Measurements from ENCODE around the gene GABRR3.
A peak's percentile ranks its signal among the peaks of the same experiment; 100 is the strongest.

The GABRR3 gene

DNA sequence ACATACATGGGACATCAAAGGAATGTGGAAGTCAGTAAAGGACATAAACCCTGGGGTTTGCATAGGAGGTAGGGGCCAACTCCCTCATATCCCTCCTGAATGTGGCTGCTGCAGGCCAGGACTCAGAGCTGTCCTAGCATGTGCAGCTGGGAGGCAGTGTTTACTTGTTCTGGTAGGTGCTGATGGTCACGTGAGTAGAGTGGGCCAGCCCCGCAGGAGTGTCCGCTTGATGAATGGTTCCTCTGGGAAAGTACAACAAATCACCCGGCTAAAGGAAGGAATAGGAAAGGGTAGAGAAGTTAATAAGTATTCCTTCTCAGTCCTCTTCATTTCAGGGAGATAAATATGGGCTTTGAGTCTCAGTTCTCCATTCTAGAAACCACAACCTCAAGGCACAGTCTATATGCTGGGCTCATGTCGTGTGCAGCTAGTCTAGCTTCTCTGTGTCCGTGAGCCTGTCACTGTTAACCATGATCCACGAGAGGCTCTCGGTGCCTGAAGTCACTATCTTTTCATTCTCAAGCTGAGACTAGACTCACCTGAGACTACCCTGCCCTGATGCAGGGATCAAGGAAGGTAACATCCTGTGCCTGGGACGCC is 80.8 kb downstream of the GABRR3 start:
- no peak for DNase-seq (ENCODE audit: low spot score)

DNA sequence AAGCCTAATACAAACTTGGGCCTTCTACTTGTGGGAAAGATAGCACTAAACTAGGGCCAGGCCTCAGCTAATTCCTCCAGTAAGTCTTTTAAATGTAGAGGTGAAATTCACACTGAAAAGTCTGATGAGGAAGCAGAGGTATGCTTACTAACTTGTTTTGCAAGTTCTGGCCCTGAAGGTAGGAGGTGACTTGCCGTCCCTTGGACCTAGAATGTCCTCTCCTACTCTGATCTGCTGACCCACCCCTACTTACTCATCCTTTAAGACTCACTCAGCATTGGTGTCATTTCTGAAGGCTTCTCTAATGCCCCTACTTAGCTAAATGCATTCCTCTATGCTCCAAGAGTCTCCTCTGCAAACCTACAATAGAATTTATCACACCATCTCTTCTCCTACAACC is 82.2 kb downstream of the GABRR3 start:
- no peak for DNase-seq (ENCODE audit: low spot score)

GRCh38 chr3:97952280-97952679 is 82.8 kb downstream of the GABRR3 start:
- DNase-seq (ENCODE audit: low spot score) = no peak

GRCh38 chr3:97950360-97950759 is 84.8 kb downstream of the GABRR3 start:
- DNase-seq (ENCODE audit: low spot score) = no peak

- DNase-seq (ENCODE audit: low spot score) = no peak
Observed at GRCh38 chr3:97949743-97950142, 85.4 kb downstream of the GABRR3 start.

DNA sequence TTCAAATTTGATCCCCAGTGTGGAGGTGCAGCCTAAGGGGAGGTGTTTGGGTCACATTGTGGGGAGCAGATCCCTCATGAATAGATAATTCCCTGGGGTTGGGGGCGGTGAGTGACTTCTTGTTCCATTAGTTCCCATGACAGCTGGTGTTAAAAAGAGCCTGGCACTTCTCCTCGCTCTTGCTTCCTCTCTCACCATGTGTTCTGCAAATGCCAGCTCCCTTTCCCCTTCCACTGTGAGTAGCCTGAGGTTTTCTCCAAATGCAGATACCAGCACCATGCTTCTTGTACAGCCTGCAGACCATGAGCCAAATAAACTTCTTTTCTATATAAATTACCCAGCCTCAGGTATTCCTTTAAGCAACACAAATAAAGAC is 86.0 kb downstream of the GABRR3 start:
- no peak for DNase-seq (ENCODE audit: low spot score)

DNA sequence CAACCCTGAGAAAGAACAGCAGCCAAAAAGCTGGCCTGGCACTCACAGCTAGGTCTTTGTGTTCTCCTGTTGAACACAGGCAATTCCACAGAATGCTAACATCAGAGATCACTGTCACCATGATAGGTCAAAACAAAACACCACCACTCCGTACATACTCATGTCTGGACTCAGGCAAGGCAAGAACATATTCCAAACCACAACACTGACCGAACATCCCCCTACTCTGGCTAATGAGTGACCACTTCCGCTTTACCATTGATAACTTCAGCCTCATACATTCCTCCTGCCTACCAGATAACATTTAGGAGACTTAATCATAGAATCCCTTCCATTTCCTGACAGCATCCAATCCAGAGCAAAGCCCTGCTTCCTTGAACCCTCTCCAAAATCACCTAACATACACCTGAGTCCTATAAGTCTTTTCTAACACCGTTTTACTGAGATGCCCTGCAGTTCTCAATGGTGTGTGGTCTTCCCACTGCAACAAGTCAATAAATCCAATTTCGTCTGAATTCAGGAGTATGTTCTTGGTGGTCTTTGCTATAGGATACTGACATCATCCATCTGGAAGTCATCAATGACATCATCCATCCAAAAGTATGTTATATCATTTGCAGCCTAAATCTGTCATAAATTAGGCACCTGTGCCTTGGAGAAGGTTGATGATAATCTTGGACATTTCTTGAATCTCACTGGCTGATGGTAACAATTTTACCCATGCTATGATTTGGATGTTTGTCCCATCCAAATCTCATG is 86.6 kb downstream of the GABRR3 start:
- no peak for DNase-seq (ENCODE audit: low spot score)

GRCh38 chr3:97942801-97943546 is 92.1 kb downstream of the GABRR3 start:
- DNase-seq (ENCODE audit: low spot score) = peak; percentile 56

DNA sequence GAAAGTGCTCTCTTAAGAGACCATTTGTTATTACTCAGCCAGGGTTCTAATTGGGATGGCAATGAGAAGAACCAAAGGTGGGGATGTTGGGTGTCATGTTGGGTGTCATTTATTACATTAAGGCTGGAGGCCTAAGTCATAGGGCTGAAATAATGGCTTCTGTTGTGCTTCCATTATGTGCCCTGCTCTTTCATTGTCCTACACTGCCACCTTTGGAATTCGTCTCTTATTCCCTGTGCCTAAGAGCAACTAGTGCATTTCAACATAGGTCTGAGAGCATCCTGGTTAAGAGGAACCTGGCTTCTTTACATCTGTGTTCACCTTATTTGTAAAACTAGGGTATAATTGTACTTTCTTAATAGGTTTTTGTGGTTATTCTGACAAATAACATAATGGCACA is 95.1 kb downstream of the GABRR3 start:
- DNase-seq (ENCODE audit: low spot score) = no peak

DNA sequence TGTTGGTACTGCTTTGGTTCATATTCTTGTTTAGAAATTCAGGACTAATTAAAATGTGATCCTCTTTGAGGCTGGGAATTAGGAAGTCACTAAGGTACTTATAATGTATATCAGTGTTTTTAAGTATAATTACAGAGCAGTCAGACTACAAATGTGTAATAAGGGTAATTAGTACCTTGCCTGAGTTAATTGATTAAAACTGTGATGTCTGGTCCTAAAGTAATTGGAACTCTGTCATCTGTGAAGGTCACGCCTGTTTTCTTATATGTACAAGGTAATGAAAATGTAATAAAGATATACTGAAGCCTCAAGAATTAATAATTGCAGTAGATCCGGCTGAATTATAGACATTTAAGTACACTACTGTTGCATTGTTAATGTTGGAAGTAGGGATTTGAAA is 95.7 kb downstream of the GABRR3 start:
- no peak for DNase-seq (ENCODE audit: low spot score)

DNA sequence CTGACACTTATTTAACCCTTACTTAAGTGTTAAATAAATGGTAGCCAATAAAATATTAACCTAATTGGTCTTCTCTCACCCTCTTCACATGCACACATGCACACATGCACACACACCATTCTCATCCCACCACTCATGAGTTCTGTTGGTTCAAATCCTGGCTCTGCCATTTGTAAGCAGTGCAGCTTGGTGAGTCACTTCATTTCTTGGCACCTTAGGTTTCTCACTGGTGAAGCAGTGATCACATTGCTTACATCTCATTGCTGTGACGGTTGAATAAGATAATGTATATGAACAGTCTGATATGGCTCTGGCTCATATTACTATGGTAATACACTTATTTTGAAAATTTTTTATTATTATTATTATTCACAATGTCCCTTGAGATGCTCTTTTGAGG is 96.7 kb downstream of the GABRR3 start:
- no peak for DNase-seq (ENCODE audit: low spot score)

DNA sequence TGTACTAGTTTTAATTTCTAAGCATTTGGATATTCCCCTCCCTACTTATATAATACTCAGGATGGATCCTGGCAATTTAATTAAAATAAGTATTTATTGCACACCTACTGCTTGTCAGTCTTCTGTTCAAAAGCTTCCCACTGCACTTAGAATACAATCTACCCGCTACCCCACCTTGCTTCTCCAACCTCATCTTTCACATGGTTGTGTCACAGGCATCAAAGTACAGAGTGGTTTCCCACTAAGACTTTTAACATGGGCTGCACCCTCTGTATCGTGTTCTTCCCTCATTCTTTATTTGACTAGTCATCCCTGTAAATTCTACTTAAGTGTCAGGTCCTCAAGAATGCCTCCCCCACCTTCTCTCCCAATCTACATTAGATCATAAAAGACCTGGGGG is 97.9 kb downstream of the GABRR3 start:
- DNase-seq (ENCODE audit: low spot score) = no peak

DNA sequence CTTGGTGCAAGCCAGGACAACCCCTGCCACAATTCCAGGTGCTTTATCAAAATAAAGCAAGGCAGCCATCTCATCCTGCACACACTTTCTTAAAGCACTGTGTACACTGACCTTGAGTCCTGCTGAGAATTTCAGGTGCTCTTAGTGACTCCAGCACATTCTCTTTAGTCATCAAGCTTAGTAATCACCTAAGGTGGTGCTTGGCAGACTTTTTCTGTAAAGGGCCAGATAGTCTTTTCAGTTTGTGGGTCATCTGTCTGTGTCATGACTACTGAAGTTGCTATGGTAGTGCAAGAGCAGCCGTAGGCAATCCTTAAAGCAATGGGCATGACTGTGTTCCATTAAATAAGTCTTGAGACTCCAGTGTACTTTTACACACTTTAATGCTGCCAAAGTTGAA is 99.3 kb downstream of the GABRR3 start:
- DNase-seq (ENCODE audit: low spot score) = no peak

Data from activated CD4-positive, alpha-beta T cell treated with anti-CD3 and anti-CD28 coated beads, Interleukin-2, Interleukin-4, amounts not matched to agents 100 ng/mL and 50 ng/mL, durations not matched to agents 16 hours and 8 hours (primary cell).